Measurements from ENCODE around the gene TMEM203. TPM values are rescaled to one million over a fixed set of nuclear protein-coding genes. Genes with fewer than 3 reads are reported as not detected.

The TMEM203 gene, protein sequence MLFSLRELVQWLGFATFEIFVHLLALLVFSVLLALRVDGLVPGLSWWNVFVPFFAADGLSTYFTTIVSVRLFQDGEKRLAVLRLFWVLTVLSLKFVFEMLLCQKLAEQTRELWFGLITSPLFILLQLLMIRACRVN
- 10 to 100 TPM; 29.2 to 40.8 (median 37.5) TPM for total RNA-seq
- 10 to 100 TPM; 35.3 to 38.2 TPM for polyA plus RNA-seq
- long read RNA-seq, donor 1, transcript TMEM203-201 (1 exons, 1,557 nt): major isoform, 10 of 10 reads
- long read RNA-seq, donor 1, partial matches to known transcripts: 0 of 10 reads
- long read RNA-seq, donor 1, other reads (novel, unspliced or antisense): 0 of 10 reads
- long read RNA-seq, donor 2, transcript TMEM203-201 (1 exons, 1,557 nt): major isoform, 38 of 38 reads
- long read RNA-seq, donor 2, partial matches to known transcripts: 0 of 38 reads
- long read RNA-seq, donor 2, other reads (novel, unspliced or antisense): 0 of 38 reads
- long read RNA-seq, donor 3, transcript TMEM203-201 (1 exons, 1,557 nt): major isoform, 113 of 113 reads
- long read RNA-seq, donor 3, partial matches to known transcripts: 0 of 113 reads
- long read RNA-seq, donor 3, other reads (novel, unspliced or antisense): 0 of 113 reads

DNA sequence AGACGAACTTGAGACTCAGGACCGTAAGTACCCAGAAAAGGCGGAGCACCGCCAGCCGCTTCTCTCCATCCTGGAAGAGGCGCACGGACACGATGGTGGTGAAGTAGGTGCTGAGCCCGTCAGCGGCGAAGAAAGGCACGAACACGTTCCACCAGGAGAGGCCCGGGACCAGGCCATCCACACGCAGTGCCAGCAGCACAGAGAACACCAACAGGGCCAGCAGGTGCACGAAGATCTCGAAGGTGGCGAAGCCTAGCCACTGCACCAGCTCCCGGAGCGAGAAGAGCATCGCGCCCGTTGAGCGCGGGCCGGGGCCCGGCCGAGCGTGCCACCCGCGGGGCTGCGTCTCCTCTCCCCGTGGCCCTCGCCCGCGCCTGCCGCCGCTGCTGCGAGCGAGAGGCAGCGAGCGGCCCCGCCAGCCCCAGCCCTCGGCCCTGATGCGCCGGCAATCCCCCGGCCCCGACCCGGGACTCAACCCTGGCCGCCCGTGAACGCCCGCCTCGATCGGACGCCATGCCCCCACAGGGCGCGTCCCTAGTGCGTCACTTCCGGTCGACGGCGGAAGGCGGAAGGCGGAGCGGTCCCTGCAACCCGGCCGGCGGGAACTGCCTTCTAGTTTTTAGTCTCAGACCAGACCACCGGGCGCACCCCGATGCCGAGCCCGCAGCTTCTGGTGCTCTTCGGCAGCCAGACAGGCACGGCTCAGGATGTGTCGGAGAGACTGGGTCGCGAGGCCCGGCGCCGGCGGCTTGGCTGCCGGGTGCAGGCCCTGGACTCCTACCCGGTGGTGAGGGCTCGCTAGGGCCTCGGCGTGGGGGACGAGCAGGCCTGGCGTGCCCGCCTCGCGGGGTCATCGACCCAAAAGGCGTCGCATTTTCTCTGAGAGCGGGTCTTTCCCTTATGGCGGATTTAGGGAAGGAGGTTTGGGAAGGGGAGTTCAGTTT is at the start of gene TMEM203, which contains the start of gene NDOR1:
TSS of gene TMEM203 (minus strand) at position 523 of the 944 bp plus-strand sequence. CDS start at position 289, 234 bp downstream.
TSS of gene NDOR1 (plus strand) at position 575 of the 944 bp plus-strand sequence. CDS start at position 653, 78 bp downstream.
- H3K4me3 ChIP-seq: peak within 1 kb of the TSS; percentile 91
- peak within 1 kb of the TSS in 1 of 2 donors; percentile 79 for H3K27ac ChIP-seq
- intact Hi-C loops (cut with DNase I): no loop called here
- H3K36me3 ChIP-seq: no peaks in the 10 kb centered on the region
- H3K4me1 ChIP-seq (ENCODE audit: insufficient read depth): peaks cover 13% of the 10 kb centered on the region
- H3K9me3 ChIP-seq: no peaks in the 10 kb centered on the region
- H3K27me3 ChIP-seq: no peaks in the 10 kb centered on the region
- peak; percentile 90 to 94 (median 92) for DNase-seq
- TF ChIP-seq EP300 (IDR thresholded peaks at IDR 0.05) (no peak), POLR2A (IDR thresholded peaks at IDR 0.05) (peak; percentile 58)
- WGBS, 3 donors: 0 to 1% (median 1%) methylated on average over 45 to 98 of the region's 98 CpGs

DNA sequence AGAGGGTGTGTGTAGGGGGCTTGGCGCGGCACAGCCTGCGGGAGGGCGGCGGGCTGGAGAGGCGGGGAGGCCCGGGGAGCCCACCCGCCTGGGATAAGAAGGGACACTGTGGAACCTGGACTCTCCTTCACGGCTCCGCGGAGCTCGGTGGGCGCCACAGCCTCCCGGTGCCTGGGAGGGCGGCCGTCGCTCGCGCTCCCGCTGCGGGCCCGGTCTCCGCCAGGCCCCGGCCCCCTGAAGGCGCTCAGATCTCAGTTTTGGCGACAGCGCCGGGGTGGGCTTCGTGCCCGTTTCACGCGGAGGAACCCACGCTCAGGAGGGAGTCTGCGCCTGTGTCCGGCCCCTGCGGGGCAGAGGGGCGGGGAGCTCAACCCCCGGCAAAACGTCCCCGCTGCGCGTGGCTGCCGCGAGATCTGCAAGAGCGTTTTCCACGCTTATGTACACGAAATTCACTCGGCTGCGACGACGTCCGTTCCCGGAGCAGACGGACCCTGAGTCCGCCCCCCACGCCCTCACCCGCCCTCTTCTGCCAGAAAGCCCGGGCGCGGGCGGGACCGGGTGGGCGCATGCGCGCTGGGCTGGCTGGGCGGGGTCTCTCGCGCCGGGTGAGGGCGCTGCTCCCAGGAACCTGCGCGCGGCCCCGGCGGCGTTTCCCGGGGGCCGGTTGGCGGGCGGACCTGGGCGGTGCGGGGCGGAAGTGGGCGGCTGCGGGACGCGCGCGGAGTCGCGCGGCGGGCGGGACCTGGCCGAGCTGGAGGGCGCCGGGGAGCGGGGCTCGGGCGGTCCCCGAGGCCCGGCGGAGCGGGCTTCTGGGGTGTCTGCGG is 49.4 kb upstream of the TMEM203 start, which contains the start of gene NELFB:
TSS of gene NELFB (plus strand) at position 704 of the 824 bp plus-strand sequence.
- Histone ChIP-seq H3K27me3 (no peaks in the 10 kb centered on the region), H3K9me3 (no peaks in the 10 kb centered on the region), H3K4me3 (peak within 1 kb of the TSS; percentile 71), H3K36me3 (no peaks in the 10 kb centered on the region), H3K4me1 (ENCODE audit: insufficient read depth) (peaks cover 15% of the 10 kb centered on the region), H3K27ac (peak within 1 kb of the TSS; percentile 11 to 44)
- peak; percentile 93 to 97 (median 96) for DNase-seq
- intact Hi-C loops (cut with DNase I): no loop called here
- TF ChIP-seq, protein P1, sequence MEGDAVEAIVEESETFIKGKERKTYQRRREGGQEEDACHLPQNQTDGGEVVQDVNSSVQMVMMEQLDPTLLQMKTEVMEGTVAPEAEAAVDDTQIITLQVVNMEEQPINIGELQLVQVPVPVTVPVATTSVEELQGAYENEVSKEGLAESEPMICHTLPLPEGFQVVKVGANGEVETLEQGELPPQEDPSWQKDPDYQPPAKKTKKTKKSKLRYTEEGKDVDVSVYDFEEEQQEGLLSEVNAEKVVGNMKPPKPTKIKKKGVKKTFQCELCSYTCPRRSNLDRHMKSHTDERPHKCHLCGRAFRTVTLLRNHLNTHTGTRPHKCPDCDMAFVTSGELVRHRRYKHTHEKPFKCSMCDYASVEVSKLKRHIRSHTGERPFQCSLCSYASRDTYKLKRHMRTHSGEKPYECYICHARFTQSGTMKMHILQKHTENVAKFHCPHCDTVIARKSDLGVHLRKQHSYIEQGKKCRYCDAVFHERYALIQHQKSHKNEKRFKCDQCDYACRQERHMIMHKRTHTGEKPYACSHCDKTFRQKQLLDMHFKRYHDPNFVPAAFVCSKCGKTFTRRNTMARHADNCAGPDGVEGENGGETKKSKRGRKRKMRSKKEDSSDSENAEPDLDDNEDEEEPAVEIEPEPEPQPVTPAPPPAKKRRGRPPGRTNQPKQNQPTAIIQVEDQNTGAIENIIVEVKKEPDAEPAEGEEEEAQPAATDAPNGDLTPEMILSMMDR (IDR thresholded peaks at IDR 0.05): peak in 1 of 3 donors; percentile 36
- TF ChIP-seq POLR2A (IDR thresholded peaks at IDR 0.05) (peak; percentile 32), EP300 (IDR thresholded peaks at IDR 0.05) (no peak)
- WGBS, 3 donors: 0 to 1% (median 1%) methylated on average over 81 to 105 of the region's 105 CpGs

DNA sequence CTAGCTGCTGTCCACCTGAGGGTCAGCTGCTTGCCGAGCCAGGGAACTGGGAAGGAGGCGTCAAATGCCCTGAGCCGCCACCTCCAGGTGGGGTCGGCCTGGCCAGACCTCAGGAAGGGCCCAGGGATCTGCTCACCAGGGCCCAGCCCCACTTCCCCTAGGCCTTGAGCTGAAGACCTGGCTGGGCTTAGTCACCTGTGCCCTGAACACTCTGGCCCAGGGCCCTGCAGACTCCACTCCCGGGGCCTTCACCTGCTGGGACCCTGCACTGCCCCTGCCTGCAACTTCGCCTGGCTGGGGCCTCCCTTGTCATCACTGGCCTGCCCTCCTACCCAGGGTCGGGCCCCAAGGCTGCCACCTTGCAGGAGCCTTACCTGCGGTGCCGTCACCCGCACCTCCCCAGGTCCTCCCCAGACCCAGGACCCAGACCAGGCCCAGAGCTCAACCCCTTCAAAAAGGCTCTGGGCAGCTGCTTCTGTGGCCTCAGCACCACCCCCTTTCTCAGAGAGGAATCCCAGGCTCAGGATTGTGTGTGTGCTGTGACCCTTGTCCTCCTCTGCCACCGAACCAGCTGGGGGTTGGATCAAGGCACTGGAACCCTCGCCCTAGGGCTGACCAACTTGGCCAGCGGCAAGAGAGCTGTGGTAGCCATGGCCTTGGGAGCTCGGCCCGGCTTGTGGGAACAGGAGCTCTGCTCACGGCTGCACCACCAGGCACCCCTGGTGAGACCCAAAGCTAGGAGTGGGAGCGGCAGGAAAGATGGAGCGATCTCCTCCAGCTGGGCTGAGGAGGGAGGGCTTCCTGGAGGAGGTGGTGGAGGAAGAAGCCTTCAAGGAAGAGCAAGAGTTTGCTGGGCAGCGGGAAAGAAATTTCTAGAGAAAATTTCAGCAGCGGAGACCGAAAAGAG is 48.5 kb upstream of the TMEM203 start:
- intact Hi-C loops (cut with DNase I): no loop called here
- Histone ChIP-seq H3K27ac (no peak overlapping the region), H3K36me3 (no peaks in the 10 kb centered on the region), H3K9me3 (no peaks in the 10 kb centered on the region), H3K27me3 (no peaks in the 10 kb centered on the region), H3K4me1 (ENCODE audit: insufficient read depth) (peaks cover 15% of the 10 kb centered on the region), H3K4me3 (peak overlapping the region; percentile 71)
- no peak for DNase-seq
- 44 to 49% (median 44%) methylated on average over 20 to 21 of the region's 21 CpGs for WGBS, 3 donors
- no peak for TF ChIP-seq POLR2A (IDR thresholded peaks at IDR 0.05)
- TF ChIP-seq, protein P1 (IDR thresholded peaks at IDR 0.05): no peak
- TF ChIP-seq EP300 (IDR thresholded peaks at IDR 0.05): no peak

All from ovary (tissue), 10 donors.